COLO829 (cell line): ENCODE measurements around the gene UAP1.
A peak's percentile ranks its signal among the peaks of the same experiment; 100 is the strongest.

Experiments
- DNase-seq: peaks from one replicate; pipeline ENCODE4 v3.0.0; 2012; ENCODE audit warnings: low spot score

Gene UAP1

DNA sequence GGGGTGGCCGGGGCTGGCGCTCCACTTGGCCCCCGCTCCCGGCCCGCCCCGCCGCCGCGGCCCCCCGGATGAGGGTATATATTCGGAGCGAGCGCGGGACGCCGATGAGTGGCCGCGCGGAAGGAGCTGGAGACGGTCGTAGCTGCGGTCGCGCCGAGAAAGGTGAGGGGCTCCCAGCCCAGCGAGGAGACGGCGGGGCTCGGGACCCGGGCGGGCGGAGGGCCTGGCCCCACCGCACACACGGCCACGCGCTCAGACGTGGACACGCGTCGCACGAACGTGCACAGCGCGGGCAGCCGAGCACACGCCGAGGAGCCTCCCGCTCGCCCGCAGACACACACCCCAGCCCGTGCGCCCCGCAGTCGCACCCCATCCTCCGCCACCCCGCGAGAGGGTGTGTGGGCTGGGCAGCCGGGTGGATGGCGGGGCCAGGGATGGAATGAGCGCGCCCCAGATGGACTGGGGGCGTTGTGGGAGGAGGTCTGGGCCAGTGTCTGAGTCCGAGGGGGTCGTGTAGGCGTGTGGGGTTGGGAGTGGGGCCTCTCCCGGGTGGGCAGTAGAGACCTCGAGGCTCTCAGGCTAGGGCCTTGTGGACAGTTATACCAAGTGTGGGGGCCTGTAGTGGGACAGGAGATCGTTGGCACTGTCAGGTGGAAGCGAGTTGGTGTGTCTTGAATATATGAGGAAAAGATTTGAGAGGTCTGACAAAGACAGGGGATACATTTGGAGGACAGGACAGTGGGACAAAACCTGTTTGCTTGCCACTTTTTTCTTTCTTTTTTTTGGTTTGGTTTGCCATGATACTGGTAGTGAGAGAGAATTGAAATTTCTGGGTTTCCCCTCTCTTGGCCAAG is at the start of gene UAP1:
Gene UAP1, plus strand, starts transcription at position 107 of the 854 bp plus-strand sequence. CDS start 4,347 bp downstream, outside the sequence.
- DNase-seq = no peak

DNA sequence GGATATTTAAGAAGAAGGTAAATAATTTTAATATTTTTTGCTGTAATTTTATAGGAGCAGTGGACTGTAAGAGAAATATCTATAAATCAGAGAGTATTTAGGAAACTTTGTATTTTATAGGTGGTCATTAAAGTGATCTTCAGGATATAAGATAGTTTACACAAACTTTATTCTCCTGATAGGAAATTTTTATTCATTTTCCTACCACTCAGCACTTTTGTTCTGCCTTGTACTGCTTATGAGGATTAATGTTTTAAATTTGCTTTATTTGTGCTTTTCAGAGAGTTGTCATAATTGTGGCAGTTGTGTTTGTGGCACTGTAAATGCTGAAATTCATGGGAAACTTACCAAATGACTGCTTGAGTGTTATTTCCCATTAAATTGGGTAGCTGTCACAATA is 34.2 kb upstream of the UAP1 start:
- no peak for DNase-seq

DNA sequence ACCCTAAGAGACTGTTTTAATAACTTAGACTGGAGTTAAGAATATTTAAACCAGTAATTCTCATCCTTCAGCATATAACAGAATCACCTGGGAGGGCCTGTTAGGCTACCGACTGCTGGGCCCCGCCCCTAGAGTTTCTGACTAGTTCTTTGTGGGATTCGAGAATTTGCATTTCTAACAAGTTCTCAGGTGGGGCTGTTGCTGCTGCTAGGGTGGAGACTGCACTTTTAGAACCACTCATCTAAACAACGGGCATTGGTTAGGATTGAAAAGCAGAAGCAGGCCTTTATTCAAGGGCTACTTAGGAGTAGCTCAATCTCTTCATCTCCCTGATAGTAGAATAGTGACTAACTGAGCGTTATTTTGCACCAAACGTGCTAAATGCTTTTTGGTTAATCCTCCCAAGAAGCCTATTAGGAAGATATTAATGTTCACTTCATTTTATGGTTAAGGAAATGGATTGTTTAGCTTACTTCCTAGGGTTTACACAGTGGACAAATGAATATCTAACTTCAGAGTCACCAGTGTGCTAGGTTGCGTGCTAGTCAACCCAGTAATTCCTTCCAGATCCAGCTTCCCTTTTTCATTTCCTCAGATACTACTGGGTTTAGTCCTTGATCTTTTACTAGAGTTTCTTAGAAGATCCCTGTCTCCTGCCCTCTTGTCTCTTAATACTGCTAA is 31.1 kb upstream of the UAP1 start:
- no peak for DNase-seq

DNA sequence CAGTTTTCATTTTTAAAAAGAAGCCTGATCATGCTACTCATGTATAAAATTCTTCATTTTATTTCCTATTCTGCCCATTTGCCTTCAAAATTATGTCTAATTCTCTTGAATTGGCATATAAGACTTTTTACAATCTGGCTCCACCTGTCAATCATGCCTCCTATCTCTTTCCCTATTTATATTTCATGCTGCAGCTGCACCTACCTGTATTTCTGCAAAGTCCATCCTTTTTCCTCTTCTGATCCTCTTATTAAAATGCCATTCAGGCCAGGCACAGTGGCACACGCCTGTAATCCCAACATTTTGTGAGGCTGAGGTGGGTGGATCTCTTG is 30.6 kb upstream of the UAP1 start:
- no peak for DNase-seq

DNA sequence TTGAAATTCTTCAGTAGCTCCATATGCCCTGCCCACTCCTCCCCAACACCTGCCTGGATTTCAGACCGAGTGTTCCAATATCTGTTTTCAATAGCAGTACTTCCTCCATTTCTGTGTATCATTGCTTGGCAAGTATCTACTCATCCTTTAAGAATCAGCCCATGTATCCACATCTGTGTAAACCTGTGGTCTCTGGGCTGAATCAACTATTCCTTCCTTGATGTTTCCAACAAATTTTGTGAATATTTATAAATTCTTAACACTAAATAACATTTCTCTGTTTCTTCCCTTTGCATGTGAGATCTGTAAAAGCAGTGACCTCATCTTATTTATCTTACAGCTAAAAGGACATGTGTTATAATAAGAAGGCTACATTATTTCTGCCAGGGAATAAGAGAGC is 26.0 kb upstream of the UAP1 start:
- no peak for DNase-seq

DNA sequence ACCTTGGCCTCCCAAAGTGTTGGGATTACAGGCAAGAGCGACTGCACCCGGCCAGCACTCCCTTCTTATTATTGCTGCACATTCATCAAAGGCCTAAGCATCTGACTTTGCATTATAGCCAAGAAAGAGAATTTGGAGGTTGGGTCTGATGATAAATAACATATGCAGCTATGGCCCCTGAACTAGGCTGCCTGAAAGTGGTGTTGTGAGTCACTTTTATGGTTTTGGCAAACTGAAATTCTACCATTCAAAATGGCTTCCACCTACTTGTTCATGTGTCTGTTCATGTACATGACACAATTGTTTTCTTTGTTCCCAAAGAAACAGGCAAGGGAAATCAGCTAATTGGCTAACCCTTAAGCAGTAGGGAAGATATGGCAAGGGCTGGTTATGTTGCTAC is 25.0 kb upstream of the UAP1 start:
- DNase-seq = peak; percentile 42

DNA sequence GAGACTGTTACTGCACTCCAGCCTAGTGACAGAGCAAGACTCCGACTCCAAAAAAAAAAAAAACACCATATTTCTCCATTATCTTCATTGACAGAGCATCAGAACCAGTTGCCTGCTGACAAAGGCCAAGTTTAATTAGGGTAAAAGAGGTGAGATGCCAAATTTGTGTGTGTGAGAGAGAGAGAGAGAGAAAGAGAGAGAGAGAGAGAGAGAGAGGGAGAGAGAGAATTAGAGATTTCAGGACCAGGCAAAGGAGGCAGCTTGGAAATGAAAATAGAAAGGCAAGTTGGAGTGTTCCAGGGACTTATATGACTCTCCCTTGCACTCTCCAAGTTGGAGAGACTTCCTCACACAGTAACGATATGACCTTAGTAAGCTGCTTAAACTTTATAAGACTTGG is 24.3 kb upstream of the UAP1 start:
- DNase-seq = no peak

DNA sequence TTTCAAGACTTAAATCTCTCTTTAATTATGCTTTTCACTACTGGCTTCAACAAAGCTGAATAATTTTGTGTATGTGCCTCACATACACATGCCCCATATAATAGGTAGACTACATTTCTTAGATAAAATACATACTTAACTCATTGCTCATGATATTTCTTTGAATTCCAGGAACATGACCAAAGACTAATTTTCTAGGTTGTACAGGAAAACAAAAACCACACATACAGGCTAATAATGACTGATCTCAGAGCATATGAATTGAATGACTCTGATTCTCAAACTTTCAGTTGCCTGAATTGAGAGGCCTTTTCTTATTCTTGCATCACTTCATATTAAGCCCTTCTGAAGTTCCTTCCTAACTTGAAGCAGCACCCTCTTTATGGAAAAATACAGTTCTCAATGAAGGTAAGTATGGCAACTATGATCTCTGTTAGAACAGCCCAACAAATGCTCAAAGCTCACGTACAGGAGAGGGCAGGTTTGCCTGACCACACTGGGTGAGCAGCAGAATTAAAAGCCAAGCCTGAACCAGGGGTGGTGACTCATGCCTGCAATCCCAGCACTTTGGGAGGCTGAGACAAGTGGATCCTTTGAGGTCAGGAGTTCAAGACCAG is 22.6 kb upstream of the UAP1 start:
- DNase-seq = peak; percentile 54

DNA sequence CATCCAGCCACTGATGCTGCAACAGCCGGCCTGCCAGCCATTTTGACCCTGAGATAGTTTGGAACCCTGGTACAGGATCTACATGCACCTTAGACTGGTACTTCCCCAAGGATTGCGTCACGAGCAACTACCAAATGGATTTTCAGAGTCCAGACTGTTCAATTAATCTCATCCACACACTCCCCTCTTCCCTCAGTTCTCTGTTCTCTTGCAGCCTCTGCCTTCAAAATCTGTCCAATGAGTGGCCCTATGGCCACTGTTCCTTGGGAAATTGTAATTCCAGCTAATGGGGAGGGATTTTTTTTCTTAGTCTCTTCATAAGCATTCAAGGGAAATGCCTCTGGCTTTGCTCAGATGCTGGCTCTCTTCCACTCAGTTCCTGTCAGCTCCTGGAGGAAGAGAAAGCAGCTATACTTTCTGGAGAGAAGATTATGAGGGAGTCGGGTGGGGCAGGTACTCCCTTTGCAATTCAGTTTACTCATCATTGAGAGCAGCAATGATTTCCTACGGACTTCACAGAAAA is 19.8 kb upstream of the UAP1 start:
- no peak for DNase-seq

DNA sequence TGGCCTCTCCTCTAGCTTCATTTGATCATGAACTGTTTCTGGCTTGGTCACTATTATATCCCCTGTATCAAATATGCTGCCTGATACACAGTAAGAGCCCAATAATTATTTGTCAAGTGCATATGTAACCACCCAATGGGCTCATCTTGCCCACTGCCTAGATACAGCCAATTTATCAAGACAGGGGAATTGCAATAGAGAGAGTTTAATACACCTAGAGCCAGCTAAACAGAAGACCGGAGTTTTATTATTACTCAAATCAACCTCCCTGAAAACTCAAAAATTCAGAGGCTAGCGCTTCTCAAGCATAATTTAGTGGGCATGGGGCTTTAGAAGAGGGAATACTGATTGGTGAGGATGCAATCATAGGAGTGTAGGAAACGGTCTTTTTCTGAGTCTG is 18.3 kb upstream of the UAP1 start:
- DNase-seq = no peak

DNA sequence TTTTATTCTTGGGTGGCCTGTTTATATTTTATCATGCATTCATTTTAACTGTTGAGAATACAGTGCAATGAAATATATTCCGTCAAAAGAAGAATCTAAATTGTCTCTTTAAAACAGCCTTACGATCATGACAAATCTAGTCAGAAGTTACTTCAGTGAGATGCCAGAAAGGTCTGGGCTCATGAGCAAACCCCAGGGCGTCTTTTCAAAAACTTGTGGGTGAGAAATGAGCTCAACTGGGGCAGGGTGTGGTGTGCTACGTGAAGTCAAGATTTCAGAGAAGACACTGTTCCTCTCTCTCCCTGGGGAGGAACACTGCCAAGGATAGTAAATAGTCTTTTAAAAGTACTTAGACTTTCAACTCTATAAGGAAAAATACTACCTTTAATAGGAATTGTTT is 13.4 kb upstream of the UAP1 start:
- DNase-seq = no peak

DNA sequence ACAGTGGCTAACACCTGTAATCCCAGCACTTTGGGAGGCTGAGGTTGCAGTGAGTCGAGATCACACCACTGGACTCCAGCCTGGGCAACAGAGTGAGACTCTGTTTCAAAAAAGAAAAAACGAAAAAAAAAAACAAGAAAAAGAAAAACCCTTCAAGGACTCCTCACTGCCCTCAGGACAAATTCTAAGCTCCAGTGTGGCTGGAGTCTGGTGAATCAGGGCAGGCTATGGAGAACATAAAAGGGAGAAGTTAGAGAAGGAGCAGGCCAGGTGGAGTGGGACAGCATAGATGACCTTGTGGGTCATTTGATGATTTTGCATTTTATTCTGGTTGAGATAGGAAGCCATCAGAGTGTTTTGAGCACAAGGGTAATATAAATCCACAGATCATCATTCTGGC is 12.5 kb upstream of the UAP1 start:
- no peak for DNase-seq

DNA sequence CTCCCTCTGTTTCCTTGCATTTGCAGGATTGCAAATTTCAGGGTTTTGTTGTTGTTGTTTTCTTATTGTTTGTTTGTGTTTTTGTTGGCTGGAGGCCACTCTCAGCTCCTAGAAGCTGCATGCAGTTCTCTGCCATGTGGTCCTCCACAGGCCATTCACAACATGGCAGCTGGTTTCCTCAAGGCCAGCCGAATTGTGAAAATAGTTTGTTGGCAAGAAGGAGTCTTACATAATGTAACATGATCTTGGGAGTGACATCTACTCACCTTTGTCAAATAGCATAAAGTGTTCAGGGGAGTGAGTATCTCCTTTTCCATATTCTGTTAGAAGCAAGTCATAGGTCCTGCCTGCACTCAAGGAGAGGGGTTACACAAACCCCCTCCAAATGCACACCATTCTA is 10.6 kb upstream of the UAP1 start:
- no peak for DNase-seq

DNA sequence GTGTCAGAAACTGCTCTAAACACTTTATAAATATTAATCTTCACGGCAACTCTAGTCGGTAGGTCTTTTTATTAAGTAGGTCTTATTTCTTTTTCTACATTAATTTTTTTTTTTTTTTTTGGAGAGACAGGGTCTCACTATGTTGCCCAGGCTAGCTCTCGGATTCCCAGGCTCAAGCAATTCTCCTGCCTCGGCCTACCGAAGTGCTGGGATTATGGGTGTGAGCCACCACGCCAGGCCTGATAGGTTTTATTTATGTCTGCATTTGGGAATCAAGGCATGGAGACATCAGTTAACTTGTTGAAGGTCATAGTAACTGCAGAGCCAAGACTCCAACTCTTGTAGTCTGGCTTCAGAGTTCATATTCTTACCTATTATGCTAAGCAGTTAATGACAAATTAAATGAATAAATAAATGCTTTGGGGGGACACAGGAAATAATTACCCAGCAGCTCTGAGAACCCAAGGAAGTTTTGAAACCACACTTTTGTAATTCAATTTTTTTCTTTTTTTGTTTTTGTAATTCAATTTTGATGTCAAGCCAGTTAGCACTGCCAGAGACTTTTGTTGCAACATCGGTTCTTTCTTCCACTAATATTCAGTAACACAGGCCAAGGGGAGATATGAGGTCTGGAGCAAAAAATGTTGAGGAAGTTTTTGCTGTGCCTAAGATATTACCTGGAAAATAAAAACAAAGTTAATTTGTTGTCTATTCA is 9.4 kb upstream of the UAP1 start:
- no peak for DNase-seq

DNA sequence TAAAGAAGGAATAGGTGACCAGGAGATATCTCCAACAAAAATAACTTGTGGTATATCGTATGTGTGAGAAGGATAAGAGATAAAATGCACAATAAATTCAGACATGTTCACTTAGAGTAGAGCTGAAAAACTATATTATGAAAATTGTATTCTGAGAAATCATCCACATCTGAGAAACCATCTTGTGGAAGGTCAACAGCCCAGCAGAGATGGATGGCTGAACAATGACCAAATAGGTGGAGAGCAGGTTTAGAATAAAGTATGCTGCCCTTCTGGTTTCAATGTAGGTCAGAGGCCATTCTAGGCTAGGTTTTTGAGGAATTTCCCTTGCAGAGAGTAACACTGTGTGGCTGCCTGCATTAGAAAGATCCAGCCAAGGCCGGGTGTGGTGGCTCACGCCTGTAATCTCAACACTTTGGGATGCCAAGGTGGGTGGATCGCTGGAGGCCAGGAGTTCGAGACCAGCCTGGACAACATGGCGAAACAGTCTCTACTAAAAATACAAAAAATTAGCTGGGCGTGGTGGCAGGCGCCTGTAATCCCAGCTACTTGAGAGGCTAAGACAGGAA is 8.8 kb upstream of the UAP1 start:
- DNase-seq = no peak

DNA sequence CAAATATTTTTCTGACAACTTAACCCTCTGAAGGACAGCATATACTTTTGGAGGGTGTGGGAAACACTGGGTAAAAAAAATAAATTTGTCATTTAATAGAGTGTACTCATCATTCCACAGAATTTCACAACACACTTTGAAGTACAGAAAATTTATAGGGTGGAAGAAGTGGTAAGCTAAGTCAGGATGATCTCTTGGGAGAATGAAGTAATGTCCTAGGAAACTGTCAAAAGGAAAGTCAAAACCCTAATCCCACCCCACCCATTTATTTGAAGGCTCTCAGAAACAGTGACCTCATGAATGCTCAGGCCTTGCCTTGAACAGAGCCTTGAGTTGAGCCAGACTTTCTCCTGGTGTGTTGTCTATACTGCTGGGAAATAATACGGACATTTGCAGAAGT is 7.3 kb upstream of the UAP1 start:
- no peak for DNase-seq

DNA sequence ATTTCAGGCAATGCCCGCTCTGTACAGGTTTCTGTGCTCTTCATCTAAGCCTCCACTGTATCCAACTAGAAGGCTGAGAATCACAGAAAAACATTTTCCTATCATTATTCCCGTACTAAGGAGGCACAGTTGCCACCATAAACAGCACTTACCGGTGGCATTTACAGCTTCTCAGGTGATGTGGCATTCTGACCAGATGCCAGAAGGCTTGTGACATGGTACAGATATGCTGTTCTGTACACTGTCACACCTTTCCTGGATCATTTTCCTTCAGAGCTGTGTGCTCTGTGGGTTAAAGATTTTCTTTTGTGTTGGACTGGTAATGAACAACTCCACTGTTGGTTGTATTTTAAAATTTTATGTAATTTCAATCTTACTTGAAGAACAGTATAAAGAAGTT is 4.0 kb upstream of the UAP1 start:
- DNase-seq = no peak

DNA sequence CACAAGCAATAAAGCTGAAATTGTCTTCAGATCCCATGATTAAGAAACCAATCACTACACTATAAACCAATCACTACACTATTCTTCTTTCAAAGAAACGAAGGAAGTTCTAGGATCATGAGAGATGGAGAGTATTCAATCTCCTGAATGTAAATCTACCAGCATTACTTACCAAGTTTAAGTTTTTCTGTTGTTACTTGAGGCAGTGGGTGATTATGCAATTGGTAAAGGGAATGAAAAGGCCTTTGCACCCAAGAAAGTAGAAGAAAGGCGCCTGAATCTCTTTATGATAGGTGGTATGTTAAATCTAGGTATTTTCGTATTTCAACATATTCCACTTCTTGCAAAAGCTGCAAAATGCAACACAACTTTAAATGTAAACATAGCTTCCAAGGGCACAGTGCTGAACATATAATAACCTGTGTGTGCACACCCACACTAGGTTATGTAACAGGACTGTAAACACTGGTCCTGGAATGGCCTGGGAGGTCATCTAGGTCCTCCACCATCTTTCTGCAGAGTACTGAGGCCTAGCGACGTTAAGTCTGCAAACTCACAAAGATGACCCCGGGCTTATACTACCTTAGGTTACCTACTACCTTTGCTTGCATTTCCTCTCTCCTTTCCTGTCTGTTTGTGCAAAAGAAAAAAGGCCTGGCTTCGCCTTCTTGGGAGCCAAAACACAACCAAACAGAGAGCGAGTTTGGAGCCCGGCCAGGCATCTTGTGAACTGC is 1.1 kb upstream of the UAP1 start:
- DNase-seq = no peak

DNA sequence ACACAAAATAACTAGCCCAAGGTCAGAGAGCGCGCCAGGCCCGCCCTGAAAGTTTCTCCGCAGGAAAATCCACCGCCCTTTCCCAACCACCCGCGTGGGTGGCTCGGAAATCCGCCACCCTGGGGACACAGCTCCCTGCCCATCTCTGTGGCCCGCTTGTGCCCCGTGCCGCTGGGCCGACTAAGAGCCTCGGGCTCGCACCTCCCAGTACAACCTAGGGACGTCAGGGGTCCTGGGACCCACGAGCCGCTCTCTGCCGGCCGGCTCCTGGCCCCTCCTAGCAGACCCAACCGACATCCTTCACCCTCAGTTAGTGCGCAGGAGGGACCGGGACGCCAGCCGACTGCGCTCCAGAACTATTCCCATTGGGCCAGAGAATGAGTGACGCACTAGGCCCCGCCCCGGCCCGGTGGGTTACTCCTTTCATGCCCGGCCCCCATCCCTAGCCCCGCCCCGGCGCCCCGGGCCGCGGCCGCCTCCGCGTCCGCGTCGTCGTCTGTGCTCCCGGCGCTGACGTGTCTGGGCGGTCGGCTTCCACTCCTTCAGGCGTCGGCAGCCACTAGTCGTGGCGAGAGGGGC is 396 bp upstream of the UAP1 start:
- DNase-seq = peak; percentile 92

DNA sequence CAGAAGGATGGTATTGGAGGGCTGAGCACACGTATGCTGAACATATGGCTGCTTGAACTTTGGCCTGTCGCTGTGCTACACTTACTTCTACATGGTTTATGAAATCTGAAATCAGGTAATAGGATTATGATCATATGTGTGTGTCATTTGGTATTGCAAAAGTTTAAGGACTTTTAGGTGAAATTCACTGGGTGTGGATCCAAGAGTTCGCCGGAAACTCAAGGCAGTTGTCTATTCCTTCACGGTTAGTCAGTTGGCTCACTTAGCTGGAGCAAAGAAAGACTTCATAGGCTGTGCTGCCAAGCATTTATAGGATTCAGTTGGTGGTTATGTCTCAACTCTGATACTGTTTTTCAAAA is 927 bp downstream of the UAP1 start:
- DNase-seq = no peak

DNA sequence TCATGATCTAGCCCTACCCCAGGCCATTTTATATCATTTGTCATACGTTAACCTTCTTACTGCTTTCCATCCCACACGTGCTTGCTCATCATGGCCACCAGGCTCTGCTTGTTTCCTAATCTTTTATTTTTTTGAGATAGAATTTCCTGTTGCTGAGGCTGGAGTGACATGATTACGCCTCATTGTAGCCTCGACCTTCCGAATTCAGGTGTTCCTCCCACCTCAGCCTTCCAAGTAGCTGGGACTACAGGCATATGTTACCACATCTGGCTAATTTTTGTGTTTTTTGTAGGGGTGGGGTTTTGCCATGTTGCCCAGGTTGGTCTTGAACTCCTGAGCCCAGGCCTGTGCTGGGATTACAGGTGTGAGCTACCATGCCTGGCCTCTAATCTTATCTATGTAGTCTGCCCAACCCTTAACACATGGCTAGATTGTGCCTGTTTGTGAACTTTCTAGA is 3.3 kb downstream of the UAP1 start:
- no peak for DNase-seq
